Activated naive CD8-positive, alpha-beta T cell treated with anti-CD3 and anti-CD28 coated beads, Interleukin-2, amount 10 ng/mL, durations not matched to agents 7 days and 5 days (primary cell): ENCODE measurements around the gene PTPRM. TPM values are rescaled to one million over a fixed set of nuclear protein-coding genes. Genes with fewer than 3 reads are reported as not detected.

Experiments
- ATAC-seq: fragments of 150-1000 bp; cut with Tn5 transposase; one replicate; pipeline ENCODE4 v1.10.0; 2021; ENCODE audit warnings: low read depth, moderate library complexity
- POLR2A ChIA-PET: fragments of 350-600 bp; sonication (Branson Sonifier 250); formaldehyde crosslinking; loops from one replicate; lab custom pipeline; 2021; ENCODE audit warnings: antibody characterized with exemption; lab: Charles Lee
- DNase-seq: peaks from one replicate; pipeline ENCODE4 v3.0.0; 2021
- H3K27ac Mint-ChIP-seq: one replicate; pipeline ENCODE4 v1.8.0; 2022; ENCODE audit warnings: mild to moderate bottlenecking, mixed read lengths
- H3K27me3 Mint-ChIP-seq: one replicate; pipeline ENCODE4 v1.8.0; 2022; ENCODE audit warnings: mild to moderate bottlenecking, moderate library complexity, mixed read lengths
- H3K36me3 Mint-ChIP-seq: one replicate; pipeline ENCODE4 v1.8.0; 2021; ENCODE audit warnings: mild to moderate bottlenecking, mixed read lengths
- H3K4me1 Mint-ChIP-seq: one replicate; pipeline ENCODE4 v1.8.0; 2021; ENCODE audit warnings: mixed read lengths
- H3K4me3 Mint-ChIP-seq: one replicate; pipeline ENCODE4 v1.8.0; 2022; ENCODE audit warnings: mild to moderate bottlenecking, moderate library complexity, mixed read lengths
- H3K9me3 Mint-ChIP-seq: one replicate; pipeline ENCODE4 v1.8.0; 2021; ENCODE audit warnings: mixed read lengths
- total RNA-seq, 2 experiments: library from RNA; stranded (reverse); gene quantifications; one replicate each; pipeline ENCODE4 v1.2.3, GENCODE V29; 2021

PTPRM gene
- total RNA-seq, 2 experiments from 2014 or later: 6.5 to 6.6 TPM

DNA sequence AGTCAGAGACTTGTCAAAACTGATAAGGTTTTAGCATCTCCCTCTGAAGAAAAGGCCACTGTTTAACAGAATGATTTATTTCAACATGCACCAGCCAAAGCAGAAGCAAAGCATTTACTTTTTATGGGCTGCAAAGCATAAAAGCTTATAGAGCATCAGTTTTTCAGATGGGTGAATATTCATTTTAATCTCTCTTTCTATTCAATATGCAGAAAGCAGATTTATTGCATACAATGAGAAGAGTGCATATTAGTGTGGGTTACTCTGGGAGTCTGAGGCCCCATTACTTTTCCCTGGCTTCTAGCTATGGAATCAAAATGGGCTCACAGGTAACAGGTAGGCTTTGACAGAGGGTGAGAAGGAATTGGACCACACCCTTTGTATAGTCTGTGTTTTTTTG is 9.0 kb downstream of the PTPRM start:
- ATAC-seq (no peak), DNase-seq (no peak)
- Mint-ChIP-seq H3K27ac (no peak overlapping the region), H3K27me3 (peaks cover 2% of the 10 kb centered on the region), H3K4me1 (no peaks in the 10 kb centered on the region), H3K36me3 (no peaks in the 10 kb centered on the region), H3K4me3 (no peak overlapping the region), H3K9me3 (peaks cover 1% of the 10 kb centered on the region)
- POLR2A ChIA-PET: no interaction called here

GRCh38 chr18:7576685-7577084 is 9.6 kb downstream of the PTPRM start:
- no peaks in the 10 kb centered on the region for H3K27me3 Mint-ChIP-seq
- POLR2A ChIA-PET: no interaction called here
- H3K9me3 Mint-ChIP-seq: peaks cover 1% of the 10 kb centered on the region
- H3K27ac Mint-ChIP-seq: no peak overlapping the region
- no peak for DNase-seq
- no peaks in the 10 kb centered on the region for H3K36me3 Mint-ChIP-seq
- H3K4me1 Mint-ChIP-seq: no peaks in the 10 kb centered on the region
- H3K4me3 Mint-ChIP-seq: no peak overlapping the region
- no peak for ATAC-seq

DNA sequence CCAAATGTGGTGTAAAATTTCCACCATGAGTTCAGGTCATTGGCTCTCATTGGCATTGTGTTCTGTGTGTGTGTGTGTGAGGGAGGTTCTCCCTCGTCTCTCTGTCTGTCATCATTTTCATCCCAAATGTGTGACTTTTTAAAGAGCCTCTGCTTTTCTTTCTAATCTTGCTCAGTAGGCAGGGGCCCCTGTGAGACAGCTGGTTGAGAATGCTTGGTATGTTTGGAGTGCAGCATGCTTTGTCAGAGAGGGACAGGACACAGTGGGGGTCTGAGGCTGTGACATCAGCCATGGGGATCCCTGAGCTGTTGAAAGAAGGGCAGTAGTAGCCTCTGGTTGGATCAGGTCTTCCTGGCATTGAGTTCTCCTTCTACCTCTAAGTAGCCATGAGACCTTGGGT is 10.6 kb downstream of the PTPRM start:
- Mint-ChIP-seq H3K4me1 (no peaks in the 10 kb centered on the region), H3K36me3 (no peaks in the 10 kb centered on the region), H3K27ac (no peak overlapping the region), H3K27me3 (no peaks in the 10 kb centered on the region), H3K4me3 (no peak overlapping the region), H3K9me3 (peaks cover 1% of the 10 kb centered on the region)
- POLR2A ChIA-PET: no interaction called here
- DNase-seq: no peak
- no peak for ATAC-seq

DNA sequence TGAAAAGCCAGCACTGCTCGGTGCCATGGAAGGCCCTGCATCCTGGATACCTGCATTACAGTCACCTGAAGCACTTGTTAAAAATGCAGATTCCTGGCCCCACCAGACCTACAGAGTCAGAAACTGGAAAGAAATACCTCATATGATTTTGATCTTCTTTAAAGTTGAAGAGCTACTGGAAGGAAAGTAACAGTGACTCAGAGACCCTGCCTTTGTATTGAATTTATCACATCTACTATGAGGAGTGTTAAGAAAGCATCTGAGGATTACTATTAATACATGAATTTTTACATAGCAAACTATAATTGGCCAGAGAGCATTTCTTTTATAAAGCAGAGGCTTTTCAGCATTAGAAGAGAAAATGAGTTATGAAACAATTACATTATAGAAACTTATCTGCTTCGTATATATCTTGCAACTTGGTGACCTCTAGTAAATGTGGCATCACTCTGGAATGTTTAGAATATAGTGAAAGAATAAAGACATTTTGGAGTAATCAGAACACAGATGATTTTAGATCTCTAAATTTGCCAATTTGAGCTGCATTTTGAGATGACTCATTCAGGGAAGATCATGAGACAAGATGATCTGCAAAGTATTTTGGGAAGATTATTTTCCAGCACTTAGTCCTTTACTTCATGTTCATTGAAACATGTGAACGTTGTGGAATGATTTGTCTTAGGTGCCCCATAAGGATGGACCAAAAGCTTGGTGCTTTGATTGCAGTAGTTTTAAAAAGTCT is 12.2 kb downstream of the PTPRM start:
- no peak overlapping the region for H3K4me3 Mint-ChIP-seq
- ATAC-seq (no peak), DNase-seq (no peak)
- no peak overlapping the region for H3K27ac Mint-ChIP-seq
- no peaks in the 10 kb centered on the region for H3K27me3 Mint-ChIP-seq
- POLR2A ChIA-PET: interaction anchor here (0.6 kb wide), 1 partner anchor 522 kb away, joined by 6 read pairs; no protein-coding TSS in a partner anchor
- H3K9me3 Mint-ChIP-seq: peaks cover 1% of the 10 kb centered on the region
- H3K4me1 Mint-ChIP-seq: no peaks in the 10 kb centered on the region
- H3K36me3 Mint-ChIP-seq: no peaks in the 10 kb centered on the region

DNA sequence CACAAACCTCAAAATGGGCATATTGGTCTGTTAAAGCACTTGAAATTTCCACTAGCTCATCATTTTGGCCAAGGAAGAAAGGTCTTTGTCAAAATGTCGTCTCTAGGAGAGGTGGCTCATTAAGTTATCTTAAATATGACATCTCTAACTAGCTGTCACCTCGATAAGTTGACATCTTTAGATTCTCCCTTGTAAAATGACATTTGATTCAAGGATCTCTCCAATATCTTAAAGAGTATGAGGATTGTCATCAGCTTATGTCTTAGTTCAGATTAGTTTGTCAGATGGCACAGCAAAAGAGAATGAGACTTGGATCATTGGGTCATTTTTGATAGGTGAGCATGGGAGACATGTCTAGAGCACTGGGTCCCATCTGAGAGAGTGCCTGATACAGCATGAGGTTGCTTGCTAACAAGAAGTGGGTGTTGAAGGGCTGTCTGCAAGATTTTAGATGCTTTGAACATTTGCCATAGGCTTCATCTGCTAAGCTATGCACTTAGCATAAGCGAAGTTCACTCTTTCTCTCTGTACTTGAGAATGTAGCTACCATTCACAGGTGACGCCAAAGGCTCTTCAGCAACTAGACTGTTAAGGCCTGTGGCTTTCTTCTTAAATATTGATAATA is 12.9 kb downstream of the PTPRM start:
- Mint-ChIP-seq H3K27me3 (no peaks in the 10 kb centered on the region), H3K9me3 (peaks cover 1% of the 10 kb centered on the region), H3K27ac (no peak overlapping the region), H3K4me3 (no peak overlapping the region), H3K4me1 (no peaks in the 10 kb centered on the region), H3K36me3 (no peaks in the 10 kb centered on the region)
- POLR2A ChIA-PET: no interaction called here
- no peak for DNase-seq
- ATAC-seq: no peak

DNA sequence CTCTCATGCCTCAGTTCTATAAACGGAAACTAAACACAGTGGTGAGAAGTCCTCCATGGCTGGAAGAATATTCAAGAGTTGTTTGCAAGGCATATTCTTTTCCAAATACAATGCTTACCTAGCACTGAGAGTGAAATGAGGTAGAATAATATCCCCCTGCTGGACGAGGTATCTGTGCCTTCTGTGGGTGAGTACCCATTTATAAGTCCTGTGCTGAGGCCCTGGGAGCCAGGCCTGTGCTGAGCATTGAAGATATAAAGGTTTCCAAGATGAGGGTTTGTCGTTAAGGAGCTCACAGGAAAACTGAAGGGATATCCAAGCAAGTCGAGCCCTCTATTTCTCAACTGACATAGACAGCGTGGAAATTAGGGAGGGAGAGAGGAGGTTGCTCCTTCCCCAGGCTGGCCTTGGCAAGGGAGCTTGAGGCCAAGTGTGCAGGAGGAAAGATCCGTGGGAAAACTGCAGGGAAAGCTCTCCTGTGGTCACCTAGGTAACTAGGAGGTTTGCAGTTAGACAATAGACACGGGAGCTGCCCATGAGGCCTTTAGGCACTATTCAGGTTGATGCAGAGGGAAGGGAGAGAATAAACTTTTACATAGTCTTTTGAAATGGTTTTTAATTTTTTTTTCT is 17.6 kb downstream of the PTPRM start:
- no peak for ATAC-seq

GRCh38 chr18:7585276-7585670 is 18.2 kb downstream of the PTPRM start:
- Mint-ChIP-seq H3K27me3 (no peaks in the 10 kb centered on the region), H3K9me3 (no peaks in the 10 kb centered on the region), H3K4me3 (no peak overlapping the region), H3K36me3 (no peaks in the 10 kb centered on the region), H3K4me1 (no peaks in the 10 kb centered on the region), H3K27ac (no peak overlapping the region)
- ATAC-seq: no peak
- DNase-seq: no peak
- POLR2A ChIA-PET: no interaction called here

More for the DNA sequence above, 17.6 kb downstream of the PTPRM start:
- POLR2A ChIA-PET: no interaction called here
- Mint-ChIP-seq H3K27ac (no peak overlapping the region), H3K27me3 (no peaks in the 10 kb centered on the region), H3K9me3 (no peaks in the 10 kb centered on the region), H3K4me3 (no peak overlapping the region), H3K36me3 (no peaks in the 10 kb centered on the region), H3K4me1 (no peaks in the 10 kb centered on the region)
- DNase-seq: no peak

- H3K4me3 Mint-ChIP-seq: no peak overlapping the region
- ATAC-seq (no peak), DNase-seq (no peak)
- POLR2A ChIA-PET: no interaction called here
- H3K4me1 Mint-ChIP-seq: no peaks in the 10 kb centered on the region
- H3K9me3 Mint-ChIP-seq: no peaks in the 10 kb centered on the region
- H3K27me3 Mint-ChIP-seq: no peaks in the 10 kb centered on the region
- H3K27ac Mint-ChIP-seq: no peak overlapping the region
- no peaks in the 10 kb centered on the region for H3K36me3 Mint-ChIP-seq
Observed at GRCh38 chr18:7586379-7586778, 19.3 kb downstream of the PTPRM start.

GRCh38 chr18:7590826-7591560 is 23.9 kb downstream of the PTPRM start:
- no peaks in the 10 kb centered on the region for H3K36me3 Mint-ChIP-seq
- no peaks in the 10 kb centered on the region for H3K27me3 Mint-ChIP-seq
- H3K9me3 Mint-ChIP-seq: no peaks in the 10 kb centered on the region
- H3K4me1 Mint-ChIP-seq: no peaks in the 10 kb centered on the region
- ATAC-seq: no peak
- no peak for DNase-seq
- POLR2A ChIA-PET: no interaction called here
- no peak overlapping the region for H3K27ac Mint-ChIP-seq
- no peak overlapping the region for H3K4me3 Mint-ChIP-seq

DNA sequence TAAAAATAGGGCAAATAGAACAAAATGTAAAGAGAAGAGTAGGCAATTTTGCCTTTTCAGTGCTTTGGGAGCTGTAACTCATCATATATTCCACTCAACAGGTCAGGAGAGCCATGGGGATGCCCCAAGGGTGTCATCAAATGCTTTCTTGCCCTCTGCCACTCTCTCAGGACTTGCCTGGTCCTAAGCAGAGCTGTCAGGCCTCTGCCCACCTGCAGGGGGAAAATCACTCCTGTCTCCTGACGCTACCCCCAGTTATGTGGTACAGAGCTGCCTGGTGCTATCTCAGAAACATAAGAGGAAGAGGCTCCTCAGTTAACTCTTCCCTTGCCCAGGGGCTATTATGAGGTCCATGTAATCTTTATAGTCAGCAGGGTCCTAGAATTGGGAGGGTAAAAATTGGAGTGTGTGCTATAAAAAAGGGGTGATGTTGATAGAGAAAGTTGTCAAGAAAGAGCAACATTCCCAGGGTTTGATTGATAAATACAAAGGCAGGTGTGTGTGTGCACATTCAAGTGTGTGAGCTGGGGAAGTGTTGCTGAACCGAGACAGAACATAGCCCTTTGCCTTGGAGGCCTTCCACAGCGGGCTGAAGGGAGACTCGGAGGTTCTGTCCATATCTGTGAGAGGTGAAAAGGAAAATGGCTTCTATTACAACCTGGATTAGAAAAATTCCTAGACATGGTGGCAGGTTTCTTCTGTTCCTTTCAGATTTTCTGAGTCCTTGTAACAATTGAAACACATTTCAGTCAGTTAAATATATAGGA is 25.4 kb downstream of the PTPRM start:
- Mint-ChIP-seq H3K36me3 (no peaks in the 10 kb centered on the region), H3K27me3 (no peaks in the 10 kb centered on the region), H3K9me3 (no peaks in the 10 kb centered on the region), H3K27ac (no peak overlapping the region), H3K4me1 (no peaks in the 10 kb centered on the region), H3K4me3 (no peak overlapping the region)
- POLR2A ChIA-PET: no interaction called here
- ATAC-seq: no peak
- DNase-seq: no peak

DNA sequence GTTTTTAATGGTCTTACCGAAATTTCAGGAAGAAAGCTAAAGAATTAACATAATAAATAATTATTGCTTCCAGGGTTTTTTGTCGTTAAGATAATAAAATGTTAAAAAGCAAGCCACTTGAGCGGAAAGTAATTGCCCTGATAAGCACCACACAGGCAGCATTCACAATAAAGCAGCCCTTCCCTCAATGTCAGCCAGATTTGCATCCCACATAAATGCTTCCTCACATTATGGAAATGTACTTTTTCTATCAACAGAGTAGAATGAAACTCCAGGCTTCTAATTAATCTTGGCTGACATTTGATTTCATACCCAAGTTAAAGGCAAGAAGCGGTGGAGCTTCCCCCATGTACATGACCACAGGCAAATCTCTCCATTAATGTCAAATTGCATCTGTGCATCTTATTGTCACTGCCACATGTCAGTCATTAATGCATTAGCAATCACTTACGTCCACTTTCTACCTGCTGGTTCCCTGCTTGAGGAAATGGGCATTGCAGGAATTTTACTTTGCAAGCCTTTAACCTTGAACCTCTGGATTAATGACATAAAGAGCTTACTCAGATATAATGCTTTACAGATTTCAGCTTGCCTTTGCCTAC is 26.2 kb downstream of the PTPRM start:
- H3K9me3 Mint-ChIP-seq: no peaks in the 10 kb centered on the region
- POLR2A ChIA-PET: no interaction called here

GRCh38 chr18:7596147-7596546 is 29.0 kb downstream of the PTPRM start:
- Mint-ChIP-seq H3K36me3 (no peaks in the 10 kb centered on the region), H3K27ac (no peak overlapping the region), H3K27me3 (no peaks in the 10 kb centered on the region), H3K9me3 (no peaks in the 10 kb centered on the region), H3K4me3 (no peak overlapping the region), H3K4me1 (no peaks in the 10 kb centered on the region)
- no peak for DNase-seq
- no peak for ATAC-seq
- POLR2A ChIA-PET: no interaction called here

More for the DNA sequence above, 26.2 kb downstream of the PTPRM start:
- H3K36me3 Mint-ChIP-seq: no peaks in the 10 kb centered on the region
- ATAC-seq: no peak
- DNase-seq: no peak
- no peak overlapping the region for H3K27ac Mint-ChIP-seq
- H3K4me3 Mint-ChIP-seq: no peak overlapping the region
- H3K4me1 Mint-ChIP-seq: no peaks in the 10 kb centered on the region
- no peaks in the 10 kb centered on the region for H3K27me3 Mint-ChIP-seq

- DNase-seq: no peak
- H3K4me3 Mint-ChIP-seq: no peak overlapping the region
- no peaks in the 10 kb centered on the region for H3K36me3 Mint-ChIP-seq
- H3K4me1 Mint-ChIP-seq: no peaks in the 10 kb centered on the region
- ATAC-seq: no peak
- POLR2A ChIA-PET: no interaction called here
- no peaks in the 10 kb centered on the region for H3K27me3 Mint-ChIP-seq
- no peaks in the 10 kb centered on the region for H3K9me3 Mint-ChIP-seq
- no peak overlapping the region for H3K27ac Mint-ChIP-seq
Observed at GRCh38 chr18:7597500-7597899, 30.4 kb downstream of the PTPRM start.
